ENCODE measurements around the gene DNM3. TPM values are rescaled to one million over a fixed set of nuclear protein-coding genes. Genes with fewer than 3 reads are reported as not detected.
"Not testable (repeated sequence)": the region's sequence is repeated elsewhere in the genome, so short reads cannot be mapped to it uniquely, and the experiment has no call there.

DNM3 gene
- total RNA-seq, 1 donor from 2014 or later = 7.1 TPM

DNA sequence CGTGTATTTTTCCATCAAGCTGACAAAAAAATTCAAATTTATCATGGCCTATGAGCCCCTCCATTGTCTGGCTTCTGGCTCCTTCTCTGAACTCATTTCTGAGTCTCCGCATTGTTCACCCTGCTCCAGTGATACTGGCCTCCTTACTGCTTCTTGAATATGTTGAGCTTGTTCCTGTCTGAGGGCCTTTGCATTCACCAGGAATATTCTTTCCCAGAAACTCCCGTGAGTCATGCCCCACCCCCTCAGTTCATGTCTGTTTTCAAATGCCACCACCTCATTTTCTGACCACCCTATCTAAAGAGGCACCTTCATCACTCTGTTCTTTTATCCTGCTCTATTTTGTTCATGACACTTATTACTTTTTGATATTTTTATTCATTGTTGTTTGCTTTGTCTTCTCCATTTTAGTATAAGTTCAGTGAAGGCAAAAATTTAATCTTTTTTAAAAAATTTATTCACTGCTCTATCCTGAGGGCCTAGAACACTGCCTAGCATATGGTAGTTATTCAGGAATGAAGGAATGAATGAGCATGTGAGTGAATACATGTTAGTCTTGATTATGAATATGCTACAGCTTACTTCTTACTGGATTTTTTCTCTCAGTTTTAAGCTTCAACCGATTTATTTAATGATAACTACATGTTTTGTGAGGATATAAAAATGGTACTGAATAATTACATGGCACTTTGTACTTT, 438.8 kb downstream of the DNM3 start:
- DNase-seq = no peak

DNA sequence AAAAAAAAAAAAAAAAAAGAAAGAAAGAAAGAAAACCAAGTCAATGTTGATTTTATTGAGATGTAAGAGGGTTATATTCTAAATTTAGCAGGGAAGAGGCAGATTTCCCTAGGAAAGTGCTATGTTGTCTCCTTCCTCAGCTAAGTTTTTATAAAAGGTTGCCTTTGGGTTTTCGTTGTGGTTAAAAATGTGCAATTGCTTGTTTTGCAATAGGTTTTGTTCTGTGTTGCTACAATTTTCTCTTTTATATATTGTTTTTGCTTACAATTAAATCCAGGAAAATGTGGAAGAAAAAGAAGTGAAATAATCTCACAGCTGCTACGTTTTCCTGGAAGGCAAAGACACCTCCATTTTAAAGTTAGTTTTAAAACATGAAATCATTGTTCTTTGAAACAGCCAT, 442.5 kb downstream of the DNM3 start:
- no peak for DNase-seq

- no peak for DNase-seq
Measured at GRCh38 chr1:172286629-172287076, 445.4 kb downstream of the DNM3 start.

DNA sequence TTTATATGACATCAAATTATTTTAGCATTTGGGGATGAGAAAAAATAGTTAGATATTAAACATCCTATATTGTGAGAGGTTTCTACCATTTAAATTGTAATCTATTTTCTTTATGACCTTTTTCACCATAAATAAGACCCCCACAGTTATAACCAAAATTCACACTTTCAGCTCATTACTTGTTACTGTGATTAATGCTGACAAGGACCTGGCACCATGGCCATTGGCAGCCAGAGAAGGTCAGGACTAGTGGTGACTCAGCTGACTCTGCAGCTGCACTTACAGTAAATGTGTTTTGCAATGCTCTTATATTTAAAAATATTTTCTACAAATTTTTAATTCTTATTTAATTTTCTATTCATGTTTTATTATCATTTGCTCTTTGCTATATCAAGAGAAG, 445.9 kb downstream of the DNM3 start:
- no peak for DNase-seq

GRCh38 chr1:172288581-172288980, 447.3 kb downstream of the DNM3 start:
- DNase-seq = no peak

- no peak for DNase-seq
Measured at GRCh38 chr1:172289448-172289847, 448.1 kb downstream of the DNM3 start.

- DNase-seq = no peak
Measured at GRCh38 chr1:172292840-172293239, 451.5 kb downstream of the DNM3 start.

GRCh38 chr1:172293429-172293828, 452.1 kb downstream of the DNM3 start:
- no peak for DNase-seq

- peak; percentile 81 for DNase-seq
Measured at GRCh38 chr1:172298141-172298540, 456.8 kb downstream of the DNM3 start.

- peak; percentile 75 for DNase-seq
Measured at GRCh38 chr1:172298911-172299310, 457.6 kb downstream of the DNM3 start.

DNA sequence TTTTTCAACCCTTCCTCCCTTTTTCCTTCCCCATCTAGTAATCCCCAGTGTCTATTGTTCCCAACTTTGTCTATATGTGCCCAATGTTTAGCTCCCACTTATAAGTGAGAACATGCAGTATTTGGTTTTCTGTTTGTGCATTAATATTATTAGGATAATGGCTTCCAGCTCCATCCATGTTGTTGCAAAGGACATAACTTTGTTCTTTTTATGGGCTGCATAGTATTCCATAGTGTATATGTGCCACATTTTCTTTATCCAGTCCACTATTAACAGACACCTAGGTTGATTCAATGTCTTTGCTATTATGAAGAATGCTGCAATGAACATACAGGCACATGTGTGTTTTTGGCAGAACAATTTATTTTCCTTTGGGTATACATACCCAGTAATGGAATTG, 458.2 kb downstream of the DNM3 start:
- no peak for DNase-seq

- DNase-seq = not testable (repeated sequence)
Measured at GRCh38 chr1:172307508-172307907, 466.2 kb downstream of the DNM3 start.

DNA sequence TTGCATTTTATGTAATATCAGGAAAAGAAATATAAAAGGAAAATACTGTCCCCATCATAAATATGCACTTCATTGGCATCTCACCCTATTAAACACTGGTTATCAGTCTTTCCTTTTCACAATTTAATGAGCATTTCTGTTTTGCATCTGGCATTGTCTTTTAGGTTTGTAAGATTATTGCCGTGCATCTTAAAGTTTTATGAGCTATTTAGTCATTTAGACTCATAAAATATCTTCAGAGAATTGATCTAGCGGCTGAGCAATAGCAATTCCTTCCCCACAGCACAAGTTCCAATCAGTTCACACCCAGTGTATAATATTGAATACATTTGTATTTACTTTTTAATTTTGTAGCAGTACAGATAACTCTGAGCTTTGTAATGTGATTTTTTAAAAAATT, 466.8 kb downstream of the DNM3 start:
- DNase-seq = no peak

DNA sequence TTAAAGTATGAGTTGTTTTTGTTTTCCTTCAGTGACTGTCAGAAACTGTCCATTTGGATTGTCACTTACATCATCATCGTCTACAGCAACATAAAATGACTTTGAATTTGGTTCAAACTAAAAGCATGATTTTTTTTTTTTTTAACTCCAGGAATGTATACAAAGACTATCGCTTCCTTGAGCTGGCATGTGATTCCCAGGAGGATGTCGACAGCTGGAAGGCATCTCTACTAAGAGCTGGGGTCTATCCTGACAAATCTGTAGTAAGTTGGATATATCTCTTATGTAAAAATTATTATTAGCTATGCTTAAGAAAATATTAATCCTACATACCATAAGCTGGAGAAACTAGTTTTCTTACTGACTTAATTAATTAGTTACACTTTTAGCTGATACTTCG, 467.3 kb downstream of the DNM3 start:
- DNase-seq = no peak

- peak; percentile 33 for DNase-seq
Measured at GRCh38 chr1:172320733-172321132, 479.4 kb downstream of the DNM3 start.

DNA sequence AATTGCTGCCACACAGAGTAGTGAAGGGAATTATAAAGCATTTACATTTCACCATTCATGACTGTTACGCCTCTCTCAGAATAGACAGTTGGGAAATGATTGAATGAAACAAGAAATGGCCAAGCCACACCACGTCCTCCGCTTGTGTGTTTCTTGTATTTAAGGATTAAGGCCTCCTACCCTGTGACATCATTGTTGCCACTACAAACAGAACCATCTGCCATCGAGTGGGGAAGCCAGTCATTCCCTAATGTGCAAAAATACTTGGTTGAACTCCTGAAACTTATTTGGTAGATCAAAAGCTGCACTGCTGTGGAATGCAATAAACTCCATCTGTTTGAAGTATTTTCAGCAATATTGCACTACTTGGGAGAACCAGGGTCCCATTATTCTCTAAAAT, 480.2 kb downstream of the DNM3 start:
- peak; percentile 87 for DNase-seq

- peak; percentile 86 for DNase-seq
Measured at GRCh38 chr1:172322219-172323061, 481.1 kb downstream of the DNM3 start.

DNA sequence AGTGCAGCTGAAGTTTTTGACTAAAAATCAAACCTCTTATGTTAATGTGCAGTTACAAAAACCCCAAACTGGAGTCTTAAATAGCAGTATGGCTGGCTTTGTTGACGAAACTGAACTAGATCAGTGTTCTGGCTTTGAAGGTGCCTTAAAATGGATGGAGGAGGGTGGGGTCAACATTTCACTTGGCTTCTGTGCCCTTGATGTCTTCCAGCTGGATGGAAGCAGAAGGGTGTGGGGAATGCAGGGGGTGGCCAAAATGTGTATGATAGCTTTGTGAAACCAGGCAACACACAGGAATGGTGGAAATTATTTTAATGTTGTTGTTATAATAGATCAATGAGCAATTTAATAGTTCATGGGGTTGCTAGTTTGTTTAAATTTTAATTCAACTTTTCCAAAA, 482.4 kb downstream of the DNM3 start:
- peak; percentile 80 for DNase-seq

DNA sequence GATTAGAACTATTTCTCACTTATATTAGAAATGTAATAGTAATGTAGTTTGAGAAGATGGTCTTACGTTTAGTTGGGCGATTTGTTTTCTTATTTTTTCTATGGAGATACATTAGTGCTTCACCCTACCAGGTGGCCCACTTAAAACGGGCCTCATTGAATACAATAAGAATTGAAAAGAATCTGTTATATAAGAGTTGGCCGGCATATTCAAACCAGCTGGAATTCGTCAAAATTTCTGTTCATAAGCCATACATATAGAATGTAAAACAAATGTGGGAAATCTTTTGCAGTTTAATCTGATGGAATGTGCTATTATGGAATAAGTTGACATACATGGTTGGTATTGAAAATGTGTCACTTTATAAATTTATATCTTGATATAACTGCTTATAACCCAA, 482.8 kb downstream of the DNM3 start:
- DNase-seq = peak; percentile 83

DNA sequence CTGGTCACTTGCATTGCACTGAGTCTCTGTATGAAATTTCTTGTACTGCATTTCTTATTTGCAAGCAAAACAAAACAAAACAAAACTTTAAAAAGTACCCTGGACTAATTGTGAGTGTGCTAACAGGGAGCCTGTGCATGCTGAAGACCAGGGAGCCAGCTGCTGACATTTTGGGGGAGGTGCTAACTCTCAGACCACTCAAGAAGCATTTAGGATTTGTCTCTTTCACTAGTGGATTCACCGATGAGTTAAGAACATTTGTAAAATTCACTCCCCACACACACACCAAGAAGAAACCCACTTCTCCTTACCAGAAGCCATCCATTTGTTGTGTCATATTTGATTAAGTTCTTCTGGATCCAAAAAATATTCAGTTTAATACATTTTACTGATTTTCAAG, 483.5 kb downstream of the DNM3 start:
- peak; percentile 66 for DNase-seq

DNA sequence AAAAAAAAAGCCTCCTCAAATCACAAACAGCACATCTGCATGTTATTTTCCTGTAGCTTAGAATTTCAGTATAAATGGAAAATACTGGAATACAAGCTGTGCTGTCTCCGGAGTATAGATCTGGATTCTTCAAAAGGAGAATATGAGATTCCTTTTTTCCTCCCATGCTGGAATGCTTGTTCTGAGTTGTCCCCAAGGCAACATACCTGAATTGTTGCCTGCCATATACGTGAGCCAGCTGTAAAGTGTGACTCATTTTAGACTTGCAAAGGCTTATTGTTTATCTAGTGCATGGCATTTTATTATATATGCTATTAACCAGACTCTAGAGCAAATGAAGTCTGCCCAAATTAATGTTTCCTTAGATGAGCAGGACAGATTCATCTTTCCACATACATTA, 484.2 kb downstream of the DNM3 start:
- DNase-seq = peak; percentile 79

- peak; percentile 35 for DNase-seq
Measured at GRCh38 chr1:172326136-172326535, 484.8 kb downstream of the DNM3 start.

DNA sequence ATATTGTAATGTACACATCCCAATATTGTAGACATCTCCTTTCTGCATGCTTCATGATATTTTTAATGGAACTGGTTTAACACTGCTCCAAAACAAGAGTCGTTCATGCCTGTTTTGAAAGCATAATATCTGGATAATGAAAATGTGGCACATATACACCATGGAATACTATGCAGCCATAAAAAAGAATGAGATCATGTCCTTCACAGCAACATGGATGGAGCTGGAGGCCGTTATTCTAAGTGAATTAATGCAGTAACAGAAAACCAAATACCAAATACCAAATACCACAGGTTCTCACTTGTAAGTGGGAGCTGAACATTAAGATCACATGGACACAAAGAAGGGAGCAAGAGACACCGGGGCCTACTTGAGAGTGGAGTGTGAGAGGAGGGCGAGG, 487.0 kb downstream of the DNM3 start:
- no peak for DNase-seq

GRCh38 chr1:172332230-172332629, 490.9 kb downstream of the DNM3 start:
- no peak for DNase-seq

Data from tongue (tissue), 2 donors.